Pancreas (tissue), 10 donors: ENCODE data around the gene TMEM131L. TPM values are rescaled to one million over a fixed set of nuclear protein-coding genes. Genes with fewer than 3 reads are reported as not detected.
"Not testable (repeated sequence)": the region's sequence is repeated elsewhere in the genome, so short reads cannot be mapped to it uniquely, and the experiment has no call there.

Experiments used
- ATAC-seq, 4 donors: fragments of 200-7000 bp; cut with Tn5 transposase; one replicate each; pipeline versions ENCODE4 v1.8.0 to v1.9.1; 2020; ENCODE audit warnings: mild to moderate bottlenecking in 4 of 4, moderate library complexity in 4 of 4
- DNase-seq, 6 donors: peaks; one replicate each; pipeline ENCODE4 v3.0.0-alpha.2; 2020
- FAIRE-seq: peaks from 2 replicates; lab custom pipeline; 2012; peaks lifted over from hg19 to GRCh38; lab: Jason Lieb, UNC
- H3K27ac ChIP-seq, 4 donors: fragments of 200-600 bp; sonication (generic); 1 replicate in 3 of 4; 2 replicates in 1 of 4; pipeline versions ENCODE4 v1.5.0 to v1.8.0; 2020
- H3K27me3 ChIP-seq, 4 donors: fragments of 200-600 bp; one replicate each; pipeline ENCODE4 v1.8.0; 2021
- H3K36me3 ChIP-seq, 3 donors: fragments of 200-600 bp; sonication (generic) in 1 of 3; one replicate each; pipeline versions ENCODE4 v1.5.0 to v1.8.0; 2020 to 2021
- H3K4me1 ChIP-seq, 3 donors: fragments of 200-600 bp; one replicate each; pipeline ENCODE4 v1.8.0; 2021
- H3K4me3 ChIP-seq, 4 donors: fragments of 200-600 bp; sonication (generic) in 2 of 4; one replicate each; pipeline versions ENCODE4 v1.5.0 to v1.8.0; 2020 to 2021
- H3K9me3 ChIP-seq, 4 donors: fragments of 200-600 bp; one replicate each; pipeline ENCODE4 v1.8.0; 2021
- CTCF ChIP-seq, 4 donors: fragments of 200-600 bp; sonication (generic) in 3 of 4; IDR thresholded peaks; one replicate each; pipeline versions ENCODE4 v1.5.0 to v1.8.0; 2021; ENCODE audit warnings: antibody characterized with exemption in 4 of 4
- WGBS, 2 donors: extraction: QIAGEN DNeasy Blood & Tissue Kit; methylation state at CpG; one replicate each; pipeline ENCODE4 v1.1.7; 2013; 5-methylcytosine and 5-hydroxymethylcytosine counted together
- intact Hi-C, 3 donors: fragments of 100-400 bp; cut with DNase I; formaldehyde crosslinking; loops; one replicate each; pipeline versions ENCODE4 v1.11.1 to v1.14.2; 2022
- polyA plus RNA-seq, 2 donors: library from polyadenylated mRNA; stranded (reverse); fragments of 200-250 nt; gene quantifications; one replicate each; pipeline ENCODE4 v1.2.3, GENCODE V29; 2013
- total RNA-seq, 6 donors: library from RNA; stranded (reverse); fragmentation: NEBNext Ultra II Directional in 4 of 6; extraction: Animal tissue kit (Norgen Biotek cat#: 25700) in 4 of 6; gene quantifications; one replicate each; pipeline versions ENCODE4 v1.2.1 to v1.2.4, GENCODE V29; 2021 to 2023
- donor health status: healthy with polysubstance abuse.
- donor health status: DM: no; HTN: no; CAD: no; lungs with moderate emphysema.
- donor health status: DM: no; HTN: no; CAD: no.
- donor health status: control.
- donor health status: control.
- donor health status: Bipolar disorder and iron deficiency.
- donor health status: DM: yes; HTN: yes; CAD: no.
- donor health status: DM: no; HTN: no; CAD: no.
- donor health status: DM: no; HTN: no; CAD: no.
- donor health status: DM: yes; HTN: yes; CAD: no.

The TMEM131L gene
- total and polyA plus RNA-seq, 8 donors: 9.4 to 29.5 (median 20.1) TPM

- TF ChIP-seq CTCF (IDR thresholded peaks at IDR 0.05): no peak
- Histone ChIP-seq H3K27me3 (no peaks in the 10 kb centered on the region), H3K4me3 (no peak overlapping the region), H3K36me3 (no peaks in the 10 kb centered on the region), H3K9me3 (peaks cover 0 to 3% (median 0%) of the 10 kb centered on the region in 4 donors), H3K27ac (peak overlapping the region in 2 of 4 donors; percentile 8 to 36), H3K4me1 (no peaks in the 10 kb centered on the region)
- no peak for DNase-seq
- ATAC-seq: no peak
- intact Hi-C loops: no loop called here
- no peak for FAIRE-seq
- WGBS, 2 donors: 50 to 58% methylated on average over 4 of the region's 4 CpGs
Measured at GRCh38 chr4:153655002-153655541, 188.9 kb downstream of the TMEM131L start.

- Histone ChIP-seq H3K4me1 (no peaks in the 10 kb centered on the region), H3K27me3 (no peaks in the 10 kb centered on the region), H3K36me3 (no peaks in the 10 kb centered on the region), H3K9me3 (peaks cover 0 to 3% (median 0%) of the 10 kb centered on the region in 4 donors), H3K4me3 (no peak overlapping the region), H3K27ac (peak overlapping the region in 1 of 4 donors; percentile 41)
- peak in 3 of 4 donors; percentile 45 to 63 (median 53) for ATAC-seq
- intact Hi-C loops: no loop called here
- 67 to 76% methylated on average over 4 of the region's 4 CpGs for WGBS, 2 donors
- peak in 1 of 6 donors; percentile 39 for DNase-seq
- no peak for FAIRE-seq
- TF ChIP-seq CTCF (IDR thresholded peaks at IDR 0.05): no peak
Measured at GRCh38 chr4:153655928-153656327, 189.8 kb downstream of the TMEM131L start.

GRCh38 chr4:153661215-153661822, 195.2 kb downstream of the TMEM131L start:
- 72 to 77% methylated on average over 6 of the region's 6 CpGs for WGBS, 2 donors
- Histone ChIP-seq H3K4me1 (no peaks in the 10 kb centered on the region), H3K9me3 (no peaks in the 10 kb centered on the region), H3K27me3 (no peaks in the 10 kb centered on the region), H3K27ac (peak overlapping the region in 1 of 4 donors; percentile 21), H3K4me3 (no peak overlapping the region), H3K36me3 (no peaks in the 10 kb centered on the region)
- intact Hi-C loops: no loop called here
- DNase-seq (no peak), FAIRE-seq (no peak), ATAC-seq (peak in 2 of 4 donors; percentile 60 to 70)
- no peak for TF ChIP-seq CTCF (IDR thresholded peaks at IDR 0.05)

GRCh38 chr4:153661908-153662307, 195.7 kb downstream of the TMEM131L start:
- ATAC-seq: no peak
- H3K4me3 ChIP-seq: no peak overlapping the region
- no peak for DNase-seq
- peak overlapping the region in 1 of 4 donors; percentile 11 for H3K27ac ChIP-seq
- WGBS, 2 donors: 93 to 100% methylated on average over 1 of the region's 1 CpG
- no peaks in the 10 kb centered on the region for H3K4me1 ChIP-seq
- no peak for FAIRE-seq
- H3K9me3 ChIP-seq: no peaks in the 10 kb centered on the region
- intact Hi-C loops: no loop called here
- no peaks in the 10 kb centered on the region for H3K27me3 ChIP-seq
- TF ChIP-seq CTCF (IDR thresholded peaks at IDR 0.05): no peak
- H3K36me3 ChIP-seq: no peaks in the 10 kb centered on the region

- H3K36me3 ChIP-seq: no peaks in the 10 kb centered on the region
- H3K27ac ChIP-seq: no peak overlapping the region
- no peak for ATAC-seq
- intact Hi-C loops: no loop called here
- H3K27me3 ChIP-seq: no peaks in the 10 kb centered on the region
- no peaks in the 10 kb centered on the region for H3K9me3 ChIP-seq
- no peaks in the 10 kb centered on the region for H3K4me1 ChIP-seq
- 94 to 95% methylated on average over 1 of the region's 1 CpG for WGBS, 2 donors
- DNase-seq: no peak
- no peak for FAIRE-seq
- no peak for TF ChIP-seq CTCF (IDR thresholded peaks at IDR 0.05)
- H3K4me3 ChIP-seq: no peak overlapping the region
Measured at GRCh38 chr4:153663667-153664066, 197.5 kb downstream of the TMEM131L start.

- H3K36me3 ChIP-seq, H3K4me1 ChIP-seq, intact Hi-C loops, H3K9me3 ChIP-seq, DNase-seq, H3K4me3 ChIP-seq, ATAC-seq, FAIRE-seq, H3K27me3 ChIP-seq, H3K27ac ChIP-seq: not testable (repeated sequence)
- WGBS, 2 donors: 20 to 23% methylated on average over 1 of the region's 1 CpG
Measured at GRCh38 chr4:153666505-153666904, 200.3 kb downstream of the TMEM131L start.
